K562 treated with DMSO at 1 percent for 12 hours (cell line): ENCODE results near the gene DENND1A. TPM values are rescaled to one million over a fixed set of nuclear protein-coding genes. Genes with fewer than 3 reads are reported as not detected.

Experiments
- total RNA-seq: library from RNA; unstranded; fragments of 300-600 nt; gene quantifications from 2 replicates; pipeline ENCODE4 v1.2.3, GENCODE V29; 2022; ENCODE audit not compliant: insufficient read depth

The DENND1A gene, protein sequence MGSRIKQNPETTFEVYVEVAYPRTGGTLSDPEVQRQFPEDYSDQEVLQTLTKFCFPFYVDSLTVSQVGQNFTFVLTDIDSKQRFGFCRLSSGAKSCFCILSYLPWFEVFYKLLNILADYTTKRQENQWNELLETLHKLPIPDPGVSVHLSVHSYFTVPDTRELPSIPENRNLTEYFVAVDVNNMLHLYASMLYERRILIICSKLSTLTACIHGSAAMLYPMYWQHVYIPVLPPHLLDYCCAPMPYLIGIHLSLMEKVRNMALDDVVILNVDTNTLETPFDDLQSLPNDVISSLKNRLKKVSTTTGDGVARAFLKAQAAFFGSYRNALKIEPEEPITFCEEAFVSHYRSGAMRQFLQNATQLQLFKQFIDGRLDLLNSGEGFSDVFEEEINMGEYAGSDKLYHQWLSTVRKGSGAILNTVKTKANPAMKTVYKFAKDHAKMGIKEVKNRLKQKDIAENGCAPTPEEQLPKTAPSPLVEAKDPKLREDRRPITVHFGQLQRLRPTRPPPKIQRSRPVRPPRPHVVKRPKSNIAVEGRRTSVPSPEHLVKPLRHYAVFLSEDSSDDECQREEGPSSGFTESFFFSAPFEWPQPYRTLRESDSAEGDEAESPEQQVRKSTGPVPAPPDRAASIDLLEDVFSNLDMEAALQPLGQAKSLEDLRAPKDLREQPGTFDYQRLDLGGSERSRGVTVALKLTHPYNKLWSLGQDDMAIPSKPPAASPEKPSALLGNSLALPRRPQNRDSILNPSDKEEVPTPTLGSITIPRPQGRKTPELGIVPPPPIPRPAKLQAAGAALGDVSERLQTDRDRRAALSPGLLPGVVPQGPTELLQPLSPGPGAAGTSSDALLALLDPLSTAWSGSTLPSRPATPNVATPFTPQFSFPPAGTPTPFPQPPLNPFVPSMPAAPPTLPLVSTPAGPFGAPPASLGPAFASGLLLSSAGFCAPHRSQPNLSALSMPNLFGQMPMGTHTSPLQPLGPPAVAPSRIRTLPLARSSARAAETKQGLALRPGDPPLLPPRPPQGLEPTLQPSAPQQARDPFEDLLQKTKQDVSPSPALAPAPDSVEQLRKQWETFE
- total RNA-seq, result 5.5 and 9.5 TPM in 2 replicates

DNA sequence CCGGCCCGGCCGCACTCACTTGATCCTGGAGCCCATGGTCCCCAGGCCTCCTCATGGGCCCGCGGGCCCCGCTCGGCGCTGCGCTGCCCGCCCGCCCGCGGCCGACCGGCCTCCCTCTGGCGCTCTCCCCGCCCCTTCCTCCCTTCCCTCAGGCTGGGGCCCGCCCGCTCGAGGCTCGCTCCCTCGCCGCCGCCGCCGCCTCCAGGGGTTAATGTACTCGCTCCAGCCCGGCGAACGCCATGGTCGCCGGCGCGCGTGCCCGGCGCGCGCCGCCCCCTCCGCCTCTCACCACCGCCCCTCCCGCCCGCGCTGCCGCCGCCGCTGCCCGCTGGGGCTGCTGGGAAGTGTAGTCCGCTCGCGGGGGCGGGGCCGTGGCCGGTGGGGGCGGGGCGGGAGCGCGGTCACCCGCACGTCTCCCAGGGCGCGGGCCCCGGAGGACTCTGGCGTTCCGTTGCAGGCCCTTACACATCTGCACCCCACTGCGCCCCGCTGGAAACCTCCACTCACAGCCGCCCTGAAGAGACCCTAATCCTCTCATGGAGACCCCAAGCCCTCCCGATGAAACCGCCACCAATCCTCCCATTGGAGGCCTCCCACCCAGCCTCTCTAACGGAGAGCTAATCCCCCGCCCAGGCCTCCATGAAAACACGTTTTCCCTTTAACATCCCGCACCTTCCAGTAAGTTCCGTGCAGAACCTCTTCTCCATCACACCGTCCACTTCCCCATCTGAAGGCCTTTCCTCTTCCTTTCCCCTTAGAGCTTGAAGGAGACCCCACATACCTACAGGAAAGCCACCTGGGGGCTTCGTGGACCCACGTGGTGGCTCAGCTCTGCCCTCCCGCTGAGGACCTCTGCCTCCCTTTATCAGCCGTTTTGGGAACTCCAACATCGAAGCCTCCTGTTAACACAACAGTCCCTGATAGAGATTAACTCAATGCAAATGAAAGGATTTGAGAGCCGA lies at the start of gene DENND1A:
DENND1A (minus strand) TSS at position 257 of the 962 bp plus-strand sequence; CDS start at position 36, 221 bp downstream.

DNA sequence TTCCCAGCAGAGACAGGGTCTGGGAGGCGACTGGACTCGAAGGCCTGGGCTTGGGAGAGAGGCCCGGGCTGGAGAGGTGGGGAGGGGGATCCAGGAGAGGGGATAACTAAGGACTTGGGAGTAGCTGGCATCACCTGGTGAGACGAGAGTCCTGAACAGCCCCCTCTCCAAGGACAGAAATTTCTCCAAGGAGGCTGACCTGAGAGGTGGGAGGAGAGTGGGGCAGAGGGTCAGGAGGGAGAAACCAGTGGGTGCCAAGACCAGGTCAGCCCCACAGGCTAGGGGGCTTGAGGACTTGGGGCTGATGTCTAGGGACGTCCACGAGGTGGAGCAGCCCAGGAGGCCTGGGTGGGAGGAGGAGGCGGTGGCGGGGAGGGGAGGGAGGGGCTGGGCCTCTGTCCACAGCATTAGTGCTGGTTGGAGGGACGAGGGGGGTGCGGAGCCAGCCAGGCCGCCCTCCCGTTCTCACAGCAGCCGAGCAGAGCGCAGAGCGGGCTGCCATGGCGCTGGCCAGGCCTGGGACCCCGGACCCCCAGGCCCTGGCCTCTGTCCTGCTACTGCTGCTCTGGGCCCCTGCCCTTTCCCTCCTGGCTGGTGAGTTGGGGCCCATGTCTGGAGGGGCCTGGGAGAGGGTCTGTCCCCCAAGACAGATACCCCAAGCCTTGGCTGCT lies 574.0 kb downstream of the DENND1A start, which contains the start of gene CRB2:
CRB2 (plus strand) TSS at position 437 of the 671 bp plus-strand sequence; CDS start at position 501, 64 bp downstream.

Other genes with a start within 250 kb of the DENND1A start
- not detected in 2 replicates for gene LHX2, start 81.6 kb upstream of the DENND1A start, total RNA-seq